ENCODE data around the gene ZNF345.

Gene ZNF345

DNA sequence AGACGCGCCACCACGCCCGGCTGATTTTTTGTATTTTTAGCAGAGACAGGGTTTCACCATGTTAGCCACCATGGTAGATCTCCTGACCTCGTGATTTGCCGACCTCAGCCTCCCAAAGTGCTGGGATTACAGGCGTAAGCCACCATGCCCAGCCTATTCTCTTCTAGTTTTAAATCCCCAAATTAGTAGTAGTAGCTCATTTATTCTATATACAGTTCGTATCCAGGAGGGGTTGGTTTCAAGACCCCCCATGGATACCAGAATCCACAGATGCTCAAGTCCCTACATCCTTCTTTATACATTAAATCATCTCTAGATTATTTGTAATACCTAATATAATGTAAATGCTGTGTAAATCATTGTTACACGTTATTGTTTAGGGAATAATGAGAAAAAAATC lies 67.4 kb downstream of the ZNF345 start:
- DNase-seq (ENCODE audit: low read depth) = no peak
